Measurements from ENCODE around the gene SLC2A1. TPM values are rescaled to one million over a fixed set of nuclear protein-coding genes. Genes with fewer than 3 reads are reported as not detected.

The SLC2A1 gene
- total RNA-seq, 2 donors from 2014 or later, result 25.0 to 51.5 TPM

DNA sequence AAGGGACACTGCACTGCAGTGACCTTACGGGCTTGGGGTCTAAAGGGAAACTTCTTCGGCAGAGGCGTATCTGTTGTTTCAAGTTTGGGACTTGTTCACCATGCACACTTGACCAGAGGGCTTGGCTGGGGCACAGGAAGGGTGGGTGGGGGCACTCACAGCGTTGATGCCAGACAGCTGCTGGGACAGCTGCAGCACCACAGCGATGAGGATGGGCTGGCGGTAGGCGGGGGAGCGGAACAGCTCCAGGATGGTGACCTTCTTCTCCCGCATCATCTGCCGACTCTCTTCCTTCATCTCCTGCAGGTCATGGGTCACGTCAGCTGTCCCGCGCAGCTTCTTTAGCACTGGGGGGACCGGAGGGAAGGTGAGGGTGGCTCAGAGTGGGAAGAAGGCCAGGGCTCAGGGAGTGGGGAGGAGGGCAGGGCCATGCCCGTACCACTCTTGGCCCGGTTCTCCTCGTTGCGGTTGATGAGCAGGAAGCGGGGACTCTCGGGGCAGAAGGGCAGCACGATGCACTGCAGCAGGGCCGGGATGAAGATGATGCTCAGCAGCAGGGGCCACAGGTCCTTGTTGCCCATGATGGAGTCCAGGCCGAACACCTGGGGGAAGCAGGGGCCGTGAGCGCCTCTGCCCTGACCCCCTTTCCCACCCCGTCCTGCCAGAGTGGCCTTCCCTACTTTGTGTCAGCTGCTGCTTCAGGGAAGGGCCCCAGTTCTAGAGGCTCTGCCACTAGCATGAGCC lies 29.1 kb downstream of the SLC2A1 start:
- no peak overlapping the region for H3K27ac ChIP-seq
- H3K36me3 ChIP-seq, result peaks cover 7% of the 10 kb centered on the region
- no peaks in the 10 kb centered on the region for H3K27me3 ChIP-seq
- H3K4me1 ChIP-seq, result peaks cover 0 to 13% of the 10 kb centered on the region in 2 donors
- no peak for TF ChIP-seq CTCF (IDR thresholded peaks at IDR 0.05)
- no peaks in the 10 kb centered on the region for H3K9me3 ChIP-seq
- peak; percentile 48 for DNase-seq (ENCODE audit: low spot score)
- H3K4me3 ChIP-seq, result no peak overlapping the region

- Histone ChIP-seq H3K27me3 (no peaks in the 10 kb centered on the region), H3K4me3 (no peak overlapping the region), H3K4me1 (peaks cover 0 to 13% of the 10 kb centered on the region in 2 donors), H3K27ac (no peak overlapping the region), H3K36me3 (peaks cover 7% of the 10 kb centered on the region), H3K9me3 (no peaks in the 10 kb centered on the region)
- no peak for TF ChIP-seq CTCF (IDR thresholded peaks at IDR 0.05)
- peak; percentile 47 for DNase-seq (ENCODE audit: low spot score)
Observed at GRCh38 chr1:42928859-42929258, 29.8 kb downstream of the SLC2A1 start.

- H3K9me3 ChIP-seq, result no peaks in the 10 kb centered on the region
- no peaks in the 10 kb centered on the region for H3K27me3 ChIP-seq
- H3K27ac ChIP-seq, result no peak overlapping the region
- peaks cover 7% of the 10 kb centered on the region for H3K36me3 ChIP-seq
- DNase-seq (ENCODE audit: low spot score), result peak; percentile 42
- no peak for TF ChIP-seq CTCF (IDR thresholded peaks at IDR 0.05)
- H3K4me3 ChIP-seq, result no peak overlapping the region
- H3K4me1 ChIP-seq, result peaks cover 0 to 13% of the 10 kb centered on the region in 2 donors
Observed at GRCh38 chr1:42927920-42928505, 30.7 kb downstream of the SLC2A1 start.

- no peaks in the 10 kb centered on the region for H3K9me3 ChIP-seq
- peaks cover 7% of the 10 kb centered on the region for H3K36me3 ChIP-seq
- no peaks in the 10 kb centered on the region for H3K27me3 ChIP-seq
- H3K4me1 ChIP-seq, result peaks cover 0 to 13% of the 10 kb centered on the region in 2 donors
- no peak for TF ChIP-seq CTCF (IDR thresholded peaks at IDR 0.05)
- no peak overlapping the region for H3K4me3 ChIP-seq
- peak; percentile 30 for DNase-seq (ENCODE audit: low spot score)
- no peak overlapping the region for H3K27ac ChIP-seq
Observed at GRCh38 chr1:42927274-42927841, 31.3 kb downstream of the SLC2A1 start.

GRCh38 chr1:42926879-42927242 lies 31.8 kb downstream of the SLC2A1 start:
- H3K36me3 ChIP-seq, result peaks cover 7% of the 10 kb centered on the region
- peak; percentile 51 for DNase-seq (ENCODE audit: low spot score)
- no peak for TF ChIP-seq CTCF (IDR thresholded peaks at IDR 0.05)
- H3K4me1 ChIP-seq, result peaks cover 0 to 8% of the 10 kb centered on the region in 2 donors
- no peak overlapping the region for H3K4me3 ChIP-seq
- H3K27ac ChIP-seq, result no peak overlapping the region
- no peaks in the 10 kb centered on the region for H3K9me3 ChIP-seq
- no peaks in the 10 kb centered on the region for H3K27me3 ChIP-seq
